GM21576 (cell line): ENCODE measurements around the gene CFHR4.
A peak's percentile ranks its signal among the peaks of the same experiment; 100 is the strongest.
"Not testable (repeated sequence)": the region's sequence is repeated elsewhere in the genome, so short reads cannot be mapped to it uniquely, and the experiment has no call there.

ENCODE experiments used
- ATAC-seq: cut with Tn5 transposase; IDR thresholded peaks from one replicate; pipeline ENCODE4 v1.9.1; 2021; ENCODE audit warnings: mild to moderate bottlenecking, moderate library complexity; ENCODE audit not compliant: unreplicated experiment

Gene CFHR4

DNA sequence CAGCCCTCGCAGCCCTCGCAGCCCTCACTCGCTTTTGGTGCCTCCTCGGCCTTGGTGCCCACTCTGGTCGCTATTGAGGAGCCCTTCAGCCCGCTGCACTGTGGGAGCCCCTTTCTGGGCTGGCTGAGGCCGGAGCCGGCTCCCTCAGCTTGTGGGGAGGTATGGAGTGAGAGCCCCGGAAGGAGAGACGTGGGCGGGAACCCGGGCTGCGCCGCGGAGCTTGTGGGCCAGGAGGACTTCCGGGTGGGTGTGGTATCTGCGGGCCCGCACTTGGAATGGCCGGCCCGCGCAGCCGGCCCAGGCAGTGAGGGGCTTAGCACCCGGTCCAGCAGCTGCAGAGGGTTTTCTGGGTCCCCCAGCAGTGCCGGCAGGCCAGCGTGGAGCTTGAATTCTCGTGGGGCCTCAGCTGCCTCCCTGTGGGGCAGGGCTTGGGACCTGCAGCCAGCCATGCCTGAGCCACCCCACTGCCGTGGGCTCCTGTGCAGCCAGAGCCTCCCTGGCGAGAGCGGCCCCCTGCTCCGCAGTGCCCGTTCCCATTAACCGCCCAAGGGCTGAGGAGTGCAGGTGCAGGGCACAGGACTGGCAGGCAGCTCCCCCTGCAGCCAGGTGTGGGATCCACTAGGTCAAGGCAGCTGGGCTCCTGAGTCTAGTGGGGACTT lies 45.8 kb downstream of the CFHR4 start:
- ATAC-seq = no peak

DNA sequence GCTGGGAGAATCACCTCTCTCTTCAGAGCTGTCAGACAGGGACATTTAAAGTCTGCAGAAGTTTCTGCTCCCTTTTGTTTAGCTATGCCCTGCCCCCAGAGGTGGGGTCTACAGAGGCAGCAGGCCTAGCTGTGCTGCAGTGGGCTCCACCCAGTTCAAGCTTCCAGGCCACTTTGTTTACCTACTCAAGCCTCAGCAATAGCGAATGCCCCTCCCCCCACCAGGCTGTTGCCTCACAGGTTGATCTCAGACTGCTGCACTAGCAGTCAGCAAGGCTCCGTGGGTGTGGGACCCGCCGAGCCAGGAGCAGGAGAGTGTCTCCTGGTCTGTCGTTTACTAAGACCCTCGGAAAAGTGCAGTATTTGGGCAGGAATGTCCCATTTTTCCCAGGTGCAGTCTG lies 53.6 kb downstream of the CFHR4 start:
- not testable (repeated sequence) for ATAC-seq

DNA sequence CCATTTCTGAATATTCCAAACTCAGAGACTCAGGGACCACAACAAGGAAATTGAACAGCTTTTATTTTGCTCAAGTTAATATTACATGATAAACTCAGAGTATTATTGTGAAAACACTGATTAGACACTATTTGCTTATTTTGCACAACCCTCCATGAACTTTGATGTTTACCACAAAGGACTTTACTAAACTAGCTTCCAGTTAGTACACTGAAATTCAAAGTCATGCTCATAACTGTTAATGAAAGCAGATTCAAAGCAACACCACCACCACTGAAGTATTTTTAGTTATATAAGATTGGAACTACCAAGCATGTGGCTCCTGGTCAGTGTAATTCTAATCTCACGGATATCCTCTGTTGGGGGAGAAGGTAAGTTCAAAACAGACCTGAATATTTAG lies 55.7 kb downstream of the CFHR4 start, which contains the start of gene CFHR2:
Gene CFHR2 (plus strand): TSS at position 171 of the 400 bp plus-strand sequence. CDS start 143 bp downstream, at position 314.
- not testable (repeated sequence) for ATAC-seq

DNA sequence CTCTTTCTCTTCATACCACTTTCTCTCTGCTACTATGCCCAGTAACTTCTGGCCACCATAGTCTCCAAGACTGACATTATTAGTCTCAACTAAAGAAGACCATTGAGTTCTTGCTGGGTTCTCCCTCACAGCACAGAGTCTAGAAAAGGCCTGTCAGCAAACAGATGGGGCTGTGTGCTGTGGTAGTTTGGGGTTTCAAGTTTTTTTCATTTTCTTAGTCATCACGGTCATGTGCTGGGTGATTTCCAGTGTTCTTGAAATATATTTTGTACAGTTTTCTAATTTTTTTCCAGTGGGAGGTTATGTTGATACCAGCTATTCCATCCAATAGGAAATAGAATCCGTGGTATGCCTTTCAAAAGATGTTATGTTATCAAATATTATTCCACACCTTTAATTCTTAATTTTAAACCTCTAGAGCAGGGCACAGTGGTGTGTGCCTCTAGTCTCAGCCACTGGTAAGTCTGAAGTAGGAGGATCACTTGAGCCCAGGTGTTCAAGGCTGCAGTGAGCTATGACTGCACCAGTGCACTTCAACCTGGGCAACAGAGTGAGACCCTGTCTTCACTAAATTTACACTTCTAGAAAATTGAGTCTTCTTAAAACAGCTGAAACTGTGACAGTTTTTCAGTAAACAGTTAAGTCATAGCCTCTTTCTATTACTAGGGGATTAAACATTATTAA lies 64.0 kb downstream of the CFHR4 start:
- ATAC-seq = peak; percentile 86

DNA sequence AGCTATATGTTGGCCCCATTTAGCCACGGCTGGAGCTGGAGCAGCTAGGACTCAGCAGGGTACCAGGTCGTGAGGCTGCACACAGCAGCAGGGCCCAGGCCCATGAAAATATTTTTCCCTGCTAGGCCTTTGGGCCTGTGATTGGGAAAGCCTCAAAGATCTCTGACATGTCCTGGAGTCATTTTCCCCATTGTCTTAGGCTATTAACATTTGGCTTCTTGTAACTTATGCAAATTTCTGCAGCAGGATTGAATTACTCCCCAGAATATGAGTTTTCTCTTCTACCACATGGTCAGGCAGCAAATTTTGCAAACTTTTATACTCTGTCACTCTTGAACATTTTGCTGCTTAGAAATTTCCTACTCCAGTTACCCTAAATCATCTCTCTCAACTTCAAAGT lies 66.9 kb downstream of the CFHR4 start:
- no peak for ATAC-seq

DNA sequence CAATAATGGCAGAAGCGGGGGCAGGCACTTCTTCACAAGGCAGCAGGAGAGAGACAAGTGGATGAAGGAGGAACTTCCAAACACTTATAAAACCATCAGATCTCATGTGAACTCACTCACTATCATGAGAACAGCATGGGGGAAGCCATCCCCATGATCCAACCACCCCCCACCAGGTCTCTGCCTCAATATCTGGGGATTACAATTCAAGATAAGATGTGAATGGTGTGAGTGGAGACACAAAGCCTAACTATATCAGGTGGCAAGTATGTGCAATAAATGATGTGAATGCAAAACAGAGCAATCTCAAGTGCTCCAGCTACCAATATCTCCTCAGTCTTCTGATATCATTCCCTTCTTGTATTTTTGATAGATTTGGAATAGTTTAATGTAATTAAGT lies 68.1 kb downstream of the CFHR4 start:
- ATAC-seq = no peak

DNA sequence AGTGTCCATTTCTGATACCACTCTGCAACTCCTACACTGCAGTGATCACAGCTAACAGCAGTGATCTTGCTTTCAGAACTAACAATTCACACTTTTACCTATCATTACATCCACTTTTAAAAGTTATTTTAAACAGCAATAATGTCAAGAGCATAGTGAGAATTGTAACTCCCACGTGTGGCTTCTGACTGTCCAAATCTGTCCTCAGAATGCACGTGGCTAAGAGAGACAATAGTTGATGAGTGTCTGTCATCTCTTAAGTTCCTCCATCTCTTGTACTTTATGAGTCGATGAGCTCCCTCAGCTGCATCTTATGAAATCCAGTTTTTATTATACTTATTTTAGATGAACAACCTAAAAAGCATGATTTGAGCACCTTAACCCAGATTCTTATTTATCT lies 73.0 kb downstream of the CFHR4 start:
- peak; percentile 82 for ATAC-seq
